GM21717 (cell line): ENCODE results near the gene ARHGAP44.
"Not testable (repeated sequence)": the region's sequence is repeated elsewhere in the genome, so short reads cannot be mapped to it uniquely, and the experiment has no call there.

Experiments
- ATAC-seq: cut with Tn5 transposase; IDR thresholded peaks from one replicate; pipeline ENCODE4 v1.9.1; 2021; ENCODE audit warnings: mild to moderate bottlenecking, moderate library complexity; ENCODE audit not compliant: unreplicated experiment

The ARHGAP44 gene

DNA sequence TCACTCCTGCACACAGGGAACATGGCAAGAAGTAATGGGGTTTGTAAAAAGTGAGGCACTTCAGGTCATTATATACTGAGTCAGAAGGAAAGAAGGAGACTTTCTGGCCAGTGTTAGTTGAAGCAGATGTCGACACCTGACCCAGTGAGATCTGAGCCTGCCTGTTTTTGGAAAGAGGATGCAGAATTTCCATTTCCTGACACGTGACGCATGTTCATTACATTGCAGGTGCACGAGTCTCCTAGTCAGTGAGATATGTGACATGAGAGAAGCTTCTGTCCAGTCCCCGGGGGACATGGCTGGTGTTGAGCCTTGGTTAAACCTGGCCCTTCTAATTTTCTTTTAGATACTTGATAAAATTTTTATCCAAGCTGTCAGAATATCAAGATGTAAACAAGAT, 166.2 kb downstream of the ARHGAP44 start:
- ATAC-seq, result no peak

GRCh38 chr17:12958786-12959185, 169.5 kb downstream of the ARHGAP44 start:
- ATAC-seq, result no peak

DNA sequence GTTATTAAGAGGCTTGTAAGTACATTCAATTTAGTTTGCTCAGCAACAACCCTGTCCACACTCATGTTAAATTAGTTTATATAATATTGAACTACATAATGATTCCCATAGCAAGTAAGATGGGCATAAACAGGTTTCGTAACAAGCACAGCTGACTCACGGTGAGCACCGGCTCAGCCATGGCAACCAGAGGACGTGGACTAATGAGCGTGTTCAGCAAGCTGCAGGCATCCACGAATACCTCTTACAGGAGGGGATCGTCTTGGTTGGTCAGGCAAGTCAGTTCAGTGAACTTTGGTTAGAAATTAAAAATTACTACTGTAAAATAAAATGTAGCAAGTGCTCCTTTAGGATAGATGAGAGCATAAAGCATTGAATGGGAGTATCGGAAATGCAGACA, 170.1 kb downstream of the ARHGAP44 start:
- no peak for ATAC-seq

- no peak for ATAC-seq
Observed at GRCh38 chr17:12961655-12962054, 172.4 kb downstream of the ARHGAP44 start.

GRCh38 chr17:12963505-12963904, 174.2 kb downstream of the ARHGAP44 start:
- no peak for ATAC-seq

- ATAC-seq, result no peak
Observed at GRCh38 chr17:12964162-12964561, 174.9 kb downstream of the ARHGAP44 start.

DNA sequence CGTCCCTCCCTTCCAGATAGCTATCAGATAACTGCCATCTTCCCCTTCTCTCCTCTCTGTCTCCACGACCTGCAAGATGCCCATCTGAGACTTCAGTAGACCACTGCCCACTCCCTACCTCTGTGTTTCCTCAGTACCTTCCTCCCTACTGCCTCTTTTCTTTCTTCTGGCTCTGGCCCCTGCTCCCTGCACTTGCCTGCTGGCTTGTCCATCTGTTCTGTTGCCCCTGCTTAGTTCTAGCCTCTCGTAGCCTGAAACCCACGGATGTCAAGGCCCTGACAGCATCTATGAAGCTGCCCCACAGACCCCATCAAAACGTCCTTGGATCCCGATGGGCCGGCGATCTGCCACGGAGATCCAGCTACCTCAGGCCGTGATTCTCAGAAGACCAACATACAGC, 175.5 kb downstream of the ARHGAP44 start:
- no peak for ATAC-seq

DNA sequence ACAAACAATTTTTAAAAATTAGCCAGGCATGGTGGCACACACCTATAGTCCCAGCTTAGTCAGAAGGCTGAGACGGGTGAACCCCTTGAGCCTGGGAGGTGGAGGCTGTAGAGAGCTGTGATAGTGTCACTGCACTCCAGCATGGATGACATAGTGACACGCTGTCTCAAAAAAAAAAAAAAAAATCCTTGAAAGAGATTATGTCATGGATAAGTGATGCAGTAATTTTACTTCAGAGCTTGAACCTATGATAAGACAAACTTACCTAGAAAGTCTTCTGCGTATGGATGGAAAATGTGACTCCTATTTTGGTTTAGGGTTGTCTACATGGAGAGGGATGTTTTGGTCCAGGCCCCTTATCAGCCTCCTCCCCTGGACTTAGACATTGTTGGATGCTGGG, 176.7 kb downstream of the ARHGAP44 start:
- ATAC-seq, result no peak

GRCh38 chr17:12966413-12966812, 177.1 kb downstream of the ARHGAP44 start:
- no peak for ATAC-seq

- ATAC-seq, result no peak
Observed at GRCh38 chr17:12967962-12968361, 178.7 kb downstream of the ARHGAP44 start.

GRCh38 chr17:12973496-12974004, 184.3 kb downstream of the ARHGAP44 start:
- ATAC-seq, result no peak

DNA sequence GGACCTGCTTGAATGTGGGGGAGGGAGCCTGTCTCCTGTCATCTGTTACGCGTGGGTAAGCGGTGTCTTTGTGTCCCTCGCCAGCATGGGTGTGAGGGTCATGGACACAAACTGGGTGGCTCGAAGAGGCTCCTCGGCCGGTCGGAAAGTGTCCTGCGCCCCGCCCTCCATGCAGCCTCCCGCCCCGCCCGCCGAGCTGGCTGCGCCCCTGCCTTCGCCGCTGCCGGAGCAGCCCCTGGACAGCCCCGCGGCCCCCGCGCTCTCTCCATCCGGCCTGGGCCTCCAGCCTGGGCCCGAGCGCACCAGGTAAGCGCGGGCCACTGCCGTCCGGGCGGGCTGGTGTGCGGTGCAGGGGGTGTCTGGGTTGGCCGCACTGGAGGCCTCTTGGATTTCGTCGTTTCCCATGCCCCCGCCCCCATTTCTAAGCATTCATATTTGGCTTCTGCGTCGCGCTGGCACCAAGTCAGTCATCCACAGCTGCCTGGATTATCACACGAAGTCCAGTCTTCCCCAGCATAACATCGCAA, 184.8 kb downstream of the ARHGAP44 start:
- no peak for ATAC-seq

DNA sequence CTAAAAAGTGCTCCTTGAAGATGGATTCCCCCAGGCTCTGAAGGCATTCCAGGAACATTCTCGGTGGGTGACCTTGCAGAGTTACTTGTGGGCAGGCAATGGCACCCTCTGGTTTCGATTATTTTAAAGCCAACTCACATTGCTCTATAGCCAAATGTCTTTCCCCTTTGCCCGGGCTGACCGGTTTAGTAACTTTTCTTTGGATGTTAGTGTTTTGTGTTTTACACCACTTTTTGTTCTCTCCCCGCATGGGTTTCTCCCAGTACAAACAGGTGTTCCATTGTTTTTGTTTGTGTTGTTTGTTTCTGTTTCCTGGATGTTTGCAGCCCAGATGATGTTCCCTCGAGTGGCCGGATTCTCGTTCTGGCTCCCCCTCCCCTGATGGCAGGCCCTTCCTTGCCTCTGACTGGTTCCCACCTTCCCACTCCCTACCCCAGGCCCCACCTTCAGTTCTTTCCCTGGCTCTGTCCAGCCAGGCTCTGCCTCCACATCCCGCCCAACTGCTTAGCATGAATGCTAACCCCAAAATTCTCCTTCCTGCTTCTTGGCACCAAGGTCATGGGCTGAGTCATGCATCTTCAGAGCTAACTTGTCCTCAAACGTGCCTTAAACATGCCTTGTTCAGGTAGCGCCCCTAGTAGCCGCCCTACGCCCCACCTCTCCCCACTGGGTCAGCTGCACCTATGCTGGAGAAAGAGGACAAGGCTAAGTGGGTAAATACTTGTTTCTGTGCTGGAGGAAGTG, 187.9 kb downstream of the ARHGAP44 start:
- ATAC-seq, result no peak

GRCh38 chr17:12978787-12979186, 189.5 kb downstream of the ARHGAP44 start:
- not testable (repeated sequence) for ATAC-seq

DNA sequence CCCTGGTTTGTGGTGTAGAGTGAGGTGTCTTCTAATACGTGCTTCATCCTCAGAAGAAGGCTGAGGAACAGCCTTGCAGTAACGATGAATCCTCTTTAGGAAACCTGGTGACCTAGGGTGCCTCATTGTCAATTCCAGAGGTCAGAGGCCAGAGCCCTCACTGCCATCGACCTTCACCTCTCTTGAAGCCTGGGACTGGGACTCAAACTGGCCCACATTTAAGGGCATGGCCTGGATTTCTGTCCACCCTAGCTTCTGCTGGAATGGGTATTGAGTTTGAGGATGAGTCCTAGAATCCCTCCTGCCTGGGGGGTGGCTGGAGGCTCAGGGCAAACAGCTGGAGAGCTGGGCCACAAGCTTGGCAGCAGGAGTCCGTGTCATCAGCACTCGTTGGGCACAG, 189.9 kb downstream of the ARHGAP44 start:
- no peak for ATAC-seq

- no peak for ATAC-seq
Observed at GRCh38 chr17:12979826-12980500, 190.7 kb downstream of the ARHGAP44 start.

GRCh38 chr17:12982224-12982623, 192.9 kb downstream of the ARHGAP44 start:
- no peak for ATAC-seq

- ATAC-seq, result no peak
Observed at GRCh38 chr17:12983991-12984884, 194.9 kb downstream of the ARHGAP44 start.

GRCh38 chr17:12985431-12986293, 196.4 kb downstream of the ARHGAP44 start:
- no peak for ATAC-seq

- no peak for ATAC-seq
Observed at GRCh38 chr17:12987120-12987519, 197.8 kb downstream of the ARHGAP44 start.
